Right atrium auricular region (tissue), 2 donors: ENCODE measurements around the gene SMC1A. TPM values are rescaled to one million over a fixed set of nuclear protein-coding genes. Genes with fewer than 3 reads are reported as not detected.
"Not testable (repeated sequence)": the region's sequence is repeated elsewhere in the genome, so short reads cannot be mapped to it uniquely, and the experiment has no call there.

ENCODE experiments used
- DNase-seq: peaks from one replicate; pipeline ENCODE4 v3.0.0-alpha.2; 2019; ENCODE audit warnings: low spot score
- H3K27ac ChIP-seq, 2 donors: fragments of 200-600 bp; sonication (generic); 1 replicate in 1 of 2; 2 replicates in 1 of 2; pipeline ENCODE4 v1.5.1; 2016 to 2019
- H3K27me3 ChIP-seq, 2 donors: fragments of 200-600 bp; sonication (generic); one replicate each; pipeline versions ENCODE4 v1.5.1 to v1.6.0; 2017 to 2019
- H3K36me3 ChIP-seq: fragments of 200-600 bp; sonication (generic); one replicate; pipeline ENCODE4 v1.5.1; 2016
- H3K4me1 ChIP-seq, 2 donors: fragments of 200-600 bp; sonication (generic); one replicate each; pipeline versions ENCODE4 v1.5.1 to v1.6.0; 2017 to 2019
- H3K4me3 ChIP-seq, 2 donors: fragments of 200-600 bp; sonication (generic); 1 replicate in 1 of 2; 2 replicates in 1 of 2; pipeline ENCODE4 v1.5.1; 2017 to 2019; ENCODE audit warnings: mild to moderate bottlenecking in 1 of 2, moderate library complexity in 1 of 2
- H3K9me3 ChIP-seq, 2 donors: fragments of 200-600 bp; sonication (generic); one replicate each; pipeline ENCODE4 v1.5.1; 2019
- total RNA-seq, 2 donors: library from RNA; depleted of rRNA; stranded (reverse); fragments of >200 nt; gene quantifications; one replicate each; pipeline ENCODE4 v1.1.0, GENCODE V29; 2016
- TF ChIP-seq, protein P1 (sequence below), 2 donors: fragments of 200-600 bp; sonication (generic); IDR thresholded peaks; one replicate each; pipeline ENCODE4 v1.5.1; 2019; ENCODE audit warnings: antibody characterized with exemption in 2 of 2

The SMC1A gene
- total RNA-seq, 2 donors from 2014 or later = 19.4 to 27.9 TPM

- Histone ChIP-seq H3K27ac (peak overlapping the region; percentile 89 to 91), H3K27me3 (no peaks in the 10 kb centered on the region), H3K36me3 (no peaks in the 10 kb centered on the region), H3K4me3 (peak overlapping the region; percentile 59 to 68), H3K4me1 (peaks cover 0 to 23% of the 10 kb centered on the region in 2 donors), H3K9me3 (no peaks in the 10 kb centered on the region)
- DNase-seq = no peak
- TF ChIP-seq, protein P1, sequence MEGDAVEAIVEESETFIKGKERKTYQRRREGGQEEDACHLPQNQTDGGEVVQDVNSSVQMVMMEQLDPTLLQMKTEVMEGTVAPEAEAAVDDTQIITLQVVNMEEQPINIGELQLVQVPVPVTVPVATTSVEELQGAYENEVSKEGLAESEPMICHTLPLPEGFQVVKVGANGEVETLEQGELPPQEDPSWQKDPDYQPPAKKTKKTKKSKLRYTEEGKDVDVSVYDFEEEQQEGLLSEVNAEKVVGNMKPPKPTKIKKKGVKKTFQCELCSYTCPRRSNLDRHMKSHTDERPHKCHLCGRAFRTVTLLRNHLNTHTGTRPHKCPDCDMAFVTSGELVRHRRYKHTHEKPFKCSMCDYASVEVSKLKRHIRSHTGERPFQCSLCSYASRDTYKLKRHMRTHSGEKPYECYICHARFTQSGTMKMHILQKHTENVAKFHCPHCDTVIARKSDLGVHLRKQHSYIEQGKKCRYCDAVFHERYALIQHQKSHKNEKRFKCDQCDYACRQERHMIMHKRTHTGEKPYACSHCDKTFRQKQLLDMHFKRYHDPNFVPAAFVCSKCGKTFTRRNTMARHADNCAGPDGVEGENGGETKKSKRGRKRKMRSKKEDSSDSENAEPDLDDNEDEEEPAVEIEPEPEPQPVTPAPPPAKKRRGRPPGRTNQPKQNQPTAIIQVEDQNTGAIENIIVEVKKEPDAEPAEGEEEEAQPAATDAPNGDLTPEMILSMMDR (IDR thresholded peaks at IDR 0.05) = no peak
Observed at GRCh38 chrX:53421772-53422085, 725 bp downstream of the SMC1A start.

GRCh38 chrX:53421125-53421524 is 1.3 kb downstream of the SMC1A start:
- TF ChIP-seq, protein P1 (IDR thresholded peaks at IDR 0.05) = no peak
- no peak overlapping the region for H3K27ac ChIP-seq
- peak overlapping the region; percentile 59 to 68 for H3K4me3 ChIP-seq
- no peaks in the 10 kb centered on the region for H3K9me3 ChIP-seq
- DNase-seq = no peak
- peaks cover 0 to 23% of the 10 kb centered on the region in 2 donors for H3K4me1 ChIP-seq
- H3K36me3 ChIP-seq = no peaks in the 10 kb centered on the region
- no peaks in the 10 kb centered on the region for H3K27me3 ChIP-seq

DNA sequence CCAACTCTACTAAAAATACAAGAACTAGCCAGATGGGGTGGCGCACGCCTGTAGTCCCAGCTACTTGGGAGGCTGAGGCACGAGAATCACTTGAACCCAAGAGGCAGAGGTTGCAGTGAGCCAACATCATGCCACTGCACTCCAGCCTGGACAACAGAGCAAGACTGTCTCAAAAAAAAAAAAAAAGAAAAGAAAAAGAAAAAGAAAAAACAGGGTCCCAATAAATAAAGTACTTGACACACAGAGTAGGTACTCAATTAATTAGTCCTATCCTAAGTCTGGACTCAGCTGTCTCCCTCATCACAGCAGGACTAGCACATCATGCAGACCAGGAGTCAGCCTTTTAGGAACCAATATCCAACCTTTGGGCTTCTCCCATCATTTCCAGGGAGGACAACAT is 2.1 kb downstream of the SMC1A start:
- not testable (repeated sequence) for H3K9me3 ChIP-seq, H3K27me3 ChIP-seq, H3K4me3 ChIP-seq, H3K27ac ChIP-seq, H3K36me3 ChIP-seq, DNase-seq
- H3K4me1 ChIP-seq = peaks cover 0 to 23% of the 10 kb centered on the region in 2 donors

DNA sequence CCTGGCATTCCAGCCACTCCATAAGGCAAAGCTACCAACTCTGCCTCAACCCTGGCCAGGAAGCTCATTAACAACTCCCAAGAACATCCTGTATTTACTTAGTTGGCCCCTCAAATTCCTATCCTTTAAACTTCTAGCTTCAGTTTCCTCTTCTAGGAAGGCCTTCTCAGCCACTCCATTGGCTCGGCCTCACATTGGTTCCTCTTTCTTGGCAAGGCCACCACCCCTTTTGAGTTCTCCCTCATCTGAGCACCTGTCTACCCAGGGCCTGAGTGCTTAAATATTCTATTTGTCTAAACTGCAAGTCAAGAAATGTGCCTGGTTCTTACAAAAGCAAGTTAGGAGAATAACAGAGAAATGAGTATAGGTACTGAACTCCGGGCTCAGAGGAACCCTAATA is 10.0 kb downstream of the SMC1A start:
- no peak overlapping the region for H3K27ac ChIP-seq
- H3K4me1 ChIP-seq = no peaks in the 10 kb centered on the region
- TF ChIP-seq, protein P1 (IDR thresholded peaks at IDR 0.05) = no peak
- H3K36me3 ChIP-seq = peaks cover 63% of the 10 kb centered on the region
- H3K4me3 ChIP-seq = no peak overlapping the region
- H3K9me3 ChIP-seq = no peaks in the 10 kb centered on the region
- DNase-seq = no peak
- no peaks in the 10 kb centered on the region for H3K27me3 ChIP-seq

DNA sequence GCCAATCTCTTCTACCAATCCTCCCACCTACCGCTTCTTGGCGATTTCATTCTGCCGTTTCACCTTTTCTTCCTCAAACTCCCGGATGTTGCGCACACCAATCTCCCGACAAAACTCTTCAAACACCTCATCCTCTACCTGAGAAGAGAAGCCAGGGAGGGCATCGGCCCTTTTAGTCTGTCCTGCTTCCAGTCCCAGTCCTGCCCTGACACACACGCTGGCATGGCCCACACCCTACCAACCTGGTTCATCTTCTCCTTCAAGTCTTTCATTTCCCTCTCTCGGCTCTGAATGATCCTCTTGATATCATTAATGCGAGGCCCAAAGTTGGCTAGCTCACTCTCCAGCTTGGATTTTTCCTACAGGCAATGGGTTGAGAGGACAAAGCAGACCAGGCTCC is 18.9 kb downstream of the SMC1A start:
- peaks cover 77% of the 10 kb centered on the region for H3K36me3 ChIP-seq

GRCh38 chrX:53398216-53398615 is 24.2 kb downstream of the SMC1A start:
- no peak for DNase-seq
- H3K4me3 ChIP-seq = no peak overlapping the region
- H3K4me1 ChIP-seq = no peaks in the 10 kb centered on the region
- H3K9me3 ChIP-seq = no peaks in the 10 kb centered on the region
- peaks cover 51% of the 10 kb centered on the region for H3K36me3 ChIP-seq
- H3K27ac ChIP-seq = no peak overlapping the region
- no peaks in the 10 kb centered on the region for H3K27me3 ChIP-seq
- TF ChIP-seq, protein P1 (IDR thresholded peaks at IDR 0.05) = no peak

More for the DNA sequence above, 18.9 kb downstream of the SMC1A start:
- no peaks in the 10 kb centered on the region for H3K27me3 ChIP-seq
- H3K4me1 ChIP-seq = no peaks in the 10 kb centered on the region
- no peak overlapping the region for H3K27ac ChIP-seq
- DNase-seq = no peak
- no peak overlapping the region for H3K4me3 ChIP-seq
- TF ChIP-seq, protein P1 (IDR thresholded peaks at IDR 0.05) = no peak
- H3K9me3 ChIP-seq = no peaks in the 10 kb centered on the region
